H1 (cell line): ENCODE data around the gene SLC6A6.

Experiments used
- CHD2 ChIP-seq: IDR thresholded peaks from 2 replicates; pipeline ENCODE4 v1.6.1; 2012; ENCODE audit warnings: low read length, improper control_type of control experiment
- EZH2 ChIP-seq: fragments of 200-600 bp; sonication (generic); IDR thresholded peaks from 2 replicates; pipeline ENCODE4 v1.7.1; 2012; ENCODE audit warnings: low read depth, mild to moderate bottlenecking, moderate library complexity, low read length, inconsistent platforms; ENCODE audit not compliant: severe bottlenecking
- MAFK ChIP-seq: IDR thresholded peaks from 2 replicates; pipeline ENCODE4 v1.6.1; 2012; ENCODE audit warnings: low read depth, mild to moderate bottlenecking, improper control_type of control experiment, low read length
- POLR2A ChIP-seq, 2 experiments: IDR thresholded peaks; 1 replicate in 1 of 2; 2 replicates in 1 of 2; pipeline ENCODE4 v1.6.1; 2011; ENCODE audit warnings: low read depth in 2 of 2, low read length in 2 of 2, mild to moderate bottlenecking in 2 of 2; ENCODE audit errors: control extremely low read depth in 1 of 2
- SUZ12 ChIP-seq: fragments of 200-600 bp; sonication (generic); IDR thresholded peaks from 2 replicates; pipeline ENCODE4 v1.6.1; 2012; ENCODE audit warnings: mild to moderate bottlenecking, inconsistent platforms, low read length, moderate library complexity, mixed read lengths
- TAF1 ChIP-seq: IDR thresholded peaks from 2 replicates; pipeline ENCODE4 v1.6.1; 2011; ENCODE audit warnings: mild to moderate bottlenecking, low read depth, low read length
- TF ChIP-seq, protein P1 (sequence below), 3 experiments: IDR thresholded peaks; 1 replicate in 2 of 3; 2 replicates in 1 of 3; pipeline versions ENCODE4 v1.5.1 to v1.6.1; 2011; ENCODE audit warnings: low read length in 3 of 3, mild to moderate bottlenecking in 3 of 3, inconsistent platforms in 2 of 3, low read depth in 1 of 3, moderate library complexity in 1 of 3; ENCODE audit not compliant: insufficient read depth in 1 of 3; ENCODE audit errors: control extremely low read depth in 1 of 3
- TF ChIP-seq, protein P2 (sequence below): IDR thresholded peaks from 2 replicates; pipeline ENCODE4 v1.6.1; 2012; ENCODE audit warnings: inconsistent platforms

DNA sequence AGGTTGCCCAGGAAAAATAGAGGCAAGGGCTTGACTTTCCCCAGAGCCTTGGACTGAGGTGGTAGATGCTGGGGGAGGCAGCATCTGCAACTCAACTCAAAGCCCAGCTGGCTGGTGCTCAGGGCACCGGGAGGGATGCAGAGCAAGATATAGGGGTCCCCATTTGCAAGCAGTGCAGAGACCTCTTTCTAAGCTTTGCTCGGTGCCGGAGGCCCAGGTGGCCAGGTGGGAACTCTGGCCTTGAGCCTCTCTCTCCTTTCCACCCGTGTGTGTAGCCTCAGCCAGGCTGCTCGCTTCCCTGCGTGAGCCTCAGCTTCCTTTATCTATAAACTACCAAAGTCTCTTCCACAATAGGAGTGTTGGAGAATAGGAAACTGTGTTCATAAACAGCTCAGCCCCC lies 36.5 kb downstream of the SLC6A6 start:
- TF ChIP-seq CHD2 = no peak
- no peak for TF ChIP-seq EZH2
- TF ChIP-seq POLR2A (IDR thresholded peaks at IDR 0.05; ENCODE audit: control extremely low read depth in 1 of 2, low read depth in 2 of 2, low read length in 2 of 2) = no peak
- no peak for TF ChIP-seq MAFK
- TF ChIP-seq, protein P1, sequence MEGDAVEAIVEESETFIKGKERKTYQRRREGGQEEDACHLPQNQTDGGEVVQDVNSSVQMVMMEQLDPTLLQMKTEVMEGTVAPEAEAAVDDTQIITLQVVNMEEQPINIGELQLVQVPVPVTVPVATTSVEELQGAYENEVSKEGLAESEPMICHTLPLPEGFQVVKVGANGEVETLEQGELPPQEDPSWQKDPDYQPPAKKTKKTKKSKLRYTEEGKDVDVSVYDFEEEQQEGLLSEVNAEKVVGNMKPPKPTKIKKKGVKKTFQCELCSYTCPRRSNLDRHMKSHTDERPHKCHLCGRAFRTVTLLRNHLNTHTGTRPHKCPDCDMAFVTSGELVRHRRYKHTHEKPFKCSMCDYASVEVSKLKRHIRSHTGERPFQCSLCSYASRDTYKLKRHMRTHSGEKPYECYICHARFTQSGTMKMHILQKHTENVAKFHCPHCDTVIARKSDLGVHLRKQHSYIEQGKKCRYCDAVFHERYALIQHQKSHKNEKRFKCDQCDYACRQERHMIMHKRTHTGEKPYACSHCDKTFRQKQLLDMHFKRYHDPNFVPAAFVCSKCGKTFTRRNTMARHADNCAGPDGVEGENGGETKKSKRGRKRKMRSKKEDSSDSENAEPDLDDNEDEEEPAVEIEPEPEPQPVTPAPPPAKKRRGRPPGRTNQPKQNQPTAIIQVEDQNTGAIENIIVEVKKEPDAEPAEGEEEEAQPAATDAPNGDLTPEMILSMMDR (IDR thresholded peaks at IDR 0.05; ENCODE audit: control extremely low read depth in 1 of 3, insufficient read depth in 1 of 3, low read depth in 1 of 3, low read length in 3 of 3) = no peak
- TF ChIP-seq TAF1 = no peak
- TF ChIP-seq, protein P2, sequence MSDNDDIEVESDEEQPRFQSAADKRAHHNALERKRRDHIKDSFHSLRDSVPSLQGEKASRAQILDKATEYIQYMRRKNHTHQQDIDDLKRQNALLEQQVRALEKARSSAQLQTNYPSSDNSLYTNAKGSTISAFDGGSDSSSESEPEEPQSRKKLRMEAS = no peak
- no peak for TF ChIP-seq SUZ12
